ENCODE measurements around the gene PHACTR3. TPM values are rescaled to one million over a fixed set of nuclear protein-coding genes. Genes with fewer than 3 reads are reported as not detected.

PHACTR3 gene
- total RNA-seq, 1 experiment from 2014 or later = 10.0 TPM

DNA sequence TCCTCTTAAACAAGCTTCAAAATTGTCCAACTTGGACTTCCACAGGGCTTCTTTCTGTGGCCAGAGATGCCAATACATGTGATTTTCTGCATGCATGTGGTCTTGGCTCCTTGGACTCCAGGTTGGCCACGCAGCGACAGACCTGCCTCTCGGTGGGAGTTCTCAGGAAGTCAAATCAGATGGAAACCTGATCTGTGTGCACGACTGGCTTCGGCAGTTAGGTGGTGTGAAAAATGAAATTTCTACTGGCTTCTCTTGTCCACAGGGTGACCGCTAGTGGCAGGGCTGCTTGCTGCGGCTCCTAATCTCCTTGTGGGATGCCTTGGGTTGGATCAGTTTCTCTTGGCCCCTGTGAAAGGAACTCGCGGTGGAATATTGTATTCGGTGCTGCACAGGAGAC, 57.3 kb downstream of the PHACTR3 start:
- CTCF ChIA-PET = no interaction called here
- TF ChIP-seq, protein P1, sequence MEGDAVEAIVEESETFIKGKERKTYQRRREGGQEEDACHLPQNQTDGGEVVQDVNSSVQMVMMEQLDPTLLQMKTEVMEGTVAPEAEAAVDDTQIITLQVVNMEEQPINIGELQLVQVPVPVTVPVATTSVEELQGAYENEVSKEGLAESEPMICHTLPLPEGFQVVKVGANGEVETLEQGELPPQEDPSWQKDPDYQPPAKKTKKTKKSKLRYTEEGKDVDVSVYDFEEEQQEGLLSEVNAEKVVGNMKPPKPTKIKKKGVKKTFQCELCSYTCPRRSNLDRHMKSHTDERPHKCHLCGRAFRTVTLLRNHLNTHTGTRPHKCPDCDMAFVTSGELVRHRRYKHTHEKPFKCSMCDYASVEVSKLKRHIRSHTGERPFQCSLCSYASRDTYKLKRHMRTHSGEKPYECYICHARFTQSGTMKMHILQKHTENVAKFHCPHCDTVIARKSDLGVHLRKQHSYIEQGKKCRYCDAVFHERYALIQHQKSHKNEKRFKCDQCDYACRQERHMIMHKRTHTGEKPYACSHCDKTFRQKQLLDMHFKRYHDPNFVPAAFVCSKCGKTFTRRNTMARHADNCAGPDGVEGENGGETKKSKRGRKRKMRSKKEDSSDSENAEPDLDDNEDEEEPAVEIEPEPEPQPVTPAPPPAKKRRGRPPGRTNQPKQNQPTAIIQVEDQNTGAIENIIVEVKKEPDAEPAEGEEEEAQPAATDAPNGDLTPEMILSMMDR (IDR thresholded peaks at IDR 0.05; ENCODE audit: unreplicated experiment) = no peak
- Mint-ChIP-seq H3K36me3 (ENCODE audit: insufficient read depth, unreplicated experiment) (no peaks in the 10 kb centered on the region), H3K4me1 (ENCODE audit: low read depth, unreplicated experiment) (no peaks in the 10 kb centered on the region), H3K27ac (ENCODE audit: unreplicated experiment) (no peak overlapping the region), H3K27me3 (ENCODE audit: unreplicated experiment) (peaks cover 65% of the 10 kb centered on the region), H3K9me3 (ENCODE audit: low read depth, unreplicated experiment) (peaks cover 8% of the 10 kb centered on the region), H3K4me3 (ENCODE audit: low read depth, unreplicated experiment) (no peak overlapping the region)
- intact Hi-C loops (cut with micrococcal nuclease; ENCODE audit: unreplicated experiment) = no loop called here
- no TSS peak for BruUV-seq (replicated peaks)
- no peak for DNase-seq

DNA sequence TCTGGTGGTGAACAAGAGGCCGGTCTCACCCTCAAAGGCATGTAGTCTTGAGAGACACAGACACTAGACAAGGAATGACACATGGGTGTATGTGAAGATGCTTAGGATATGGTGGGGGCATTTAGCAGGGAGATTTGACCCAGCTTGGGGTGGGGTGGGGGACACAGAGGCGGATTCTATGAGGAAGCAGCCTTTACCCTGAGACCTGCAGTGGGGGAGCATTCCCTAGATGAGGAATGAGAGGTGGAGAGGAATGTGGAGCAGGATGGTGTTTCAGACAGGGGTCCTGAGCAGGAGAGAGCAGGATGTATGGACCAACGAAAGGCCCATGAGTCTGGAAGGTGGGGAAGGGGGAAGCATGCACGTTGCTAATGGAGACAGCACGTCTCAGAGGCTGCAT, 57.8 kb downstream of the PHACTR3 start:
- CTCF ChIA-PET = no interaction called here
- BruUV-seq (replicated peaks) = no TSS peak
- TF ChIP-seq, protein P1 (IDR thresholded peaks at IDR 0.05; ENCODE audit: unreplicated experiment) = no peak
- Mint-ChIP-seq H3K27ac (ENCODE audit: unreplicated experiment) (no peak overlapping the region), H3K27me3 (ENCODE audit: unreplicated experiment) (peaks cover 71% of the 10 kb centered on the region), H3K4me3 (ENCODE audit: low read depth, unreplicated experiment) (no peak overlapping the region), H3K36me3 (ENCODE audit: insufficient read depth, unreplicated experiment) (no peaks in the 10 kb centered on the region), H3K4me1 (ENCODE audit: low read depth, unreplicated experiment) (no peaks in the 10 kb centered on the region), H3K9me3 (ENCODE audit: low read depth, unreplicated experiment) (peaks cover 8% of the 10 kb centered on the region)
- intact Hi-C loops (cut with micrococcal nuclease; ENCODE audit: unreplicated experiment) = no loop called here
- DNase-seq = no peak

DNA sequence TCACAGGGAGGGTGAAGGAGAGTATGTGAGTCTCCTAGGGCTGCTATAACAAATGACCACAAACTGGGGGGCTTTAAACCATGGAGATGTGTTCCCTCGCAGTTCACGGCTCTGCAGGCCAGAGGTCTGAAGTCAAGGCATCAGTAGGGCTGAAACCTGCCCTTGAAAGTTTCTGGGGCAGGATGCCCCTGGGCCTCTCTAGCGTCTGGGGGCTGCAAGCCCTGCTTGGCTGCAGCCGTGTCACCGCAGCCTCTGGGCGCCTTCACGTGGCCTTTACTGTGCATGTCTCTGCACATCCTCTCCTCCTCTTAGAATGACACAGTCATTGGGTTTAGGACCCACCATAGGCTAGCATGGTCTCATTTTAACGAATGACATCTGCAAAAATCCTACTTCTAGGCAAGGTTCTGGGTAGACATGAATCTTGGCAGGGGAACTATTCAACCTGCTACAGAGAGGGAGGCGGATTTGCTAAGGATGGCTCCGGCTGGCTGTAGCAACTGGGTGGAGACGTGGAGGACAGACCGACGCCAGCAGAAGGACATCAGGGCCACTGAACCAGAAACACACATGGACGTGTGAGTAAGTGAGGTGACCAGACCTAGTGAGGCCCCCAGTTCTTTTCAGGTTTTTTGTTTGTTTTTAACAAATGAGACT, 58.6 kb downstream of the PHACTR3 start:
- no peaks in the 10 kb centered on the region for H3K36me3 Mint-ChIP-seq (ENCODE audit: insufficient read depth, unreplicated experiment)
- intact Hi-C loops (cut with micrococcal nuclease; ENCODE audit: unreplicated experiment) = no loop called here
- H3K4me3 Mint-ChIP-seq (ENCODE audit: low read depth, unreplicated experiment) = no peak overlapping the region
- H3K27ac Mint-ChIP-seq (ENCODE audit: unreplicated experiment) = no peak overlapping the region
- no peaks in the 10 kb centered on the region for H3K4me1 Mint-ChIP-seq (ENCODE audit: low read depth, unreplicated experiment)
- BruUV-seq (replicated peaks) = no TSS peak
- peaks cover 79% of the 10 kb centered on the region for H3K27me3 Mint-ChIP-seq (ENCODE audit: unreplicated experiment)
- CTCF ChIA-PET = no interaction called here
- H3K9me3 Mint-ChIP-seq (ENCODE audit: low read depth, unreplicated experiment) = peaks cover 3% of the 10 kb centered on the region
- DNase-seq = no peak
- TF ChIP-seq, protein P1 (IDR thresholded peaks at IDR 0.05; ENCODE audit: unreplicated experiment) = no peak

DNA sequence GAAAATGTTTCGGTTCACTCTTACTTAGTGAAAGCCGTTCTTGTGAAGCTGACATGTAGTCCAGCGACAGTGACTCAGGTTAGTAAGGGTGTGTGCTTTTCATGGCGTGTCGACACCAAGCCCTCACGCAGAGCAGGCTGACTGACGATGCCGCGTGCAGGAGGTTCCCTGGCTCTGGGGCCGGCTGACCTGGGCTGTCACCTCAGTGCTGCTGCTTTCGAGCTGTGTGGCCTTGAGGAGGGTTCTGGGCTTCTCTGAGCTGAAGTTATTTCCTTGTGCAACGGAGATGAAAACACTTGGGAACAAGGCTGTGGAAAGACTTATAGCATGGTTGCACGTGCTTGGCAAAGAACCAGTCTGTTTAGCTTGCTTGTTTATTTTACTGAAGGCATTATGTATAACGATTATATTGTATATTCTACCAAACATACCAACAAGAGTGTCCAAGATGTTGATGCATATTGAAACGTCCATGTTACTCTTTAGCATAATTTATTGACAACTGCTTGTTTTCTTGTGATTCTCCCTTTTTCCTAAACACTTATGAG, 59.2 kb downstream of the PHACTR3 start:
- no peak for DNase-seq
- TF ChIP-seq, protein P1 (IDR thresholded peaks at IDR 0.05; ENCODE audit: unreplicated experiment) = no peak
- CTCF ChIA-PET = no interaction called here
- Mint-ChIP-seq H3K36me3 (ENCODE audit: insufficient read depth, unreplicated experiment) (no peaks in the 10 kb centered on the region), H3K4me1 (ENCODE audit: low read depth, unreplicated experiment) (no peaks in the 10 kb centered on the region), H3K4me3 (ENCODE audit: low read depth, unreplicated experiment) (no peak overlapping the region), H3K27ac (ENCODE audit: unreplicated experiment) (no peak overlapping the region), H3K9me3 (ENCODE audit: low read depth, unreplicated experiment) (peaks cover under 1% of the 10 kb centered on the region), H3K27me3 (ENCODE audit: unreplicated experiment) (peaks cover 85% of the 10 kb centered on the region)
- no TSS peak for BruUV-seq (replicated peaks)
- intact Hi-C loops (cut with micrococcal nuclease; ENCODE audit: unreplicated experiment) = no loop called here
